ENCODE data around the gene JAG2. TPM values are rescaled to one million over a fixed set of nuclear protein-coding genes. Genes with fewer than 3 reads are reported as not detected.

The JAG2 gene
- total RNA-seq, 2 experiments from 2014 or later, result 0.66 to 1.3 TPM

- TF ChIP-seq CTCF (IDR thresholded peaks at IDR 0.05), result no peak
- no peak overlapping the region for H3K27ac ChIP-seq (ENCODE audit: low read depth in 1 of 2, low read length in 2 of 2)
- Mint-ChIP-seq H3K36me3 (ENCODE audit: low read depth) (no peaks in the 10 kb centered on the region), H3K27me3 (no peaks in the 10 kb centered on the region), H3K27ac (no peak overlapping the region), H3K4me3 (peak overlapping the region; percentile 51), H3K9me3 (no peaks in the 10 kb centered on the region), H3K4me1 (ENCODE audit: low read depth) (peaks cover 18% of the 10 kb centered on the region)
- no peak overlapping the region for H3K4me3 ChIP-seq (ENCODE audit: low read length)
- H3K9me3 ChIP-seq (ENCODE audit: control insufficient read depth in 1 of 2, insufficient read depth in 1 of 2, low read length in 2 of 2), result no peaks in the 10 kb centered on the region
- intact Hi-C loops (cut with DNase I, micrococcal nuclease), result no loop called here
- DNase-seq (no peak), ATAC-seq (ENCODE audit: poor library complexity) (no peak)
- ChIA-PET POLR2A (no interaction called here), CTCF (no interaction called here)
- no peaks in the 10 kb centered on the region for H3K36me3 ChIP-seq (ENCODE audit: insufficient read depth, low read length)
- H3K4me1 ChIP-seq (ENCODE audit: insufficient read depth, low read length), result peaks cover 66% of the 10 kb centered on the region
- no peaks in the 10 kb centered on the region for H3K27me3 ChIP-seq (ENCODE audit: control insufficient read depth in 1 of 2, insufficient read depth in 2 of 2, low read length in 2 of 2)
Observed at GRCh38 chr14:105178868-105179140, 10.2 kb upstream of the JAG2 start.

- CTCF ChIA-PET, result interaction anchor here (0.6 kb wide), 1 partner anchor 110 kb away, joined by 4 read pairs; no protein-coding TSS in a partner anchor
- ATAC-seq (ENCODE audit: poor library complexity) (no peak), DNase-seq (no peak)
- H3K27me3 ChIP-seq (ENCODE audit: control insufficient read depth in 1 of 2, insufficient read depth in 2 of 2, low read length in 2 of 2), result no peaks in the 10 kb centered on the region
- Mint-ChIP-seq H3K27me3 (no peaks in the 10 kb centered on the region), H3K4me1 (ENCODE audit: low read depth) (peaks cover 18% of the 10 kb centered on the region), H3K4me3 (peak overlapping the region; percentile 66), H3K9me3 (no peaks in the 10 kb centered on the region), H3K27ac (no peak overlapping the region), H3K36me3 (ENCODE audit: low read depth) (no peaks in the 10 kb centered on the region)
- POLR2A ChIA-PET, result no interaction called here
- no peaks in the 10 kb centered on the region for H3K36me3 ChIP-seq (ENCODE audit: insufficient read depth, low read length)
- intact Hi-C loops (cut with DNase I, micrococcal nuclease), result no loop called here
- TF ChIP-seq CTCF (IDR thresholded peaks at IDR 0.05), result no peak
- H3K9me3 ChIP-seq (ENCODE audit: control insufficient read depth in 1 of 2, insufficient read depth in 1 of 2, low read length in 2 of 2), result no peaks in the 10 kb centered on the region
- H3K4me1 ChIP-seq (ENCODE audit: insufficient read depth, low read length), result peaks cover 67% of the 10 kb centered on the region
- no peak overlapping the region for H3K27ac ChIP-seq (ENCODE audit: low read depth in 1 of 2, low read length in 2 of 2)
- no peak overlapping the region for H3K4me3 ChIP-seq (ENCODE audit: low read length)
Observed at GRCh38 chr14:105178069-105178867, 9.7 kb upstream of the JAG2 start.

- H3K4me3 Mint-ChIP-seq, result no peak overlapping the region
- Histone ChIP-seq H3K36me3 (ENCODE audit: insufficient read depth, low read length) (no peaks in the 10 kb centered on the region), H3K27me3 (ENCODE audit: control insufficient read depth in 1 of 2, insufficient read depth in 2 of 2, low read length in 2 of 2) (no peaks in the 10 kb centered on the region), H3K27ac (ENCODE audit: low read depth in 1 of 2, low read length in 2 of 2) (no peak overlapping the region), H3K4me3 (ENCODE audit: low read length) (no peak overlapping the region), H3K9me3 (ENCODE audit: control insufficient read depth in 1 of 2, insufficient read depth in 1 of 2, low read length in 2 of 2) (no peaks in the 10 kb centered on the region), H3K4me1 (ENCODE audit: insufficient read depth, low read length) (peaks cover 55% of the 10 kb centered on the region)
- CTCF ChIA-PET, result no interaction called here
- H3K4me1 Mint-ChIP-seq (ENCODE audit: low read depth), result peaks cover 13% of the 10 kb centered on the region
- DNase-seq (no peak), ATAC-seq (ENCODE audit: poor library complexity) (no peak)
- H3K27ac Mint-ChIP-seq, result no peak overlapping the region
- no peaks in the 10 kb centered on the region for H3K36me3 Mint-ChIP-seq (ENCODE audit: low read depth)
- H3K27me3 Mint-ChIP-seq, result no peaks in the 10 kb centered on the region
- H3K9me3 Mint-ChIP-seq, result no peaks in the 10 kb centered on the region
- intact Hi-C loops (cut with DNase I, micrococcal nuclease), result no loop called here
- POLR2A ChIA-PET, result no interaction called here
- TF ChIP-seq CTCF (IDR thresholded peaks at IDR 0.05), result no peak
Observed at GRCh38 chr14:105177082-105177481, 8.5 kb upstream of the JAG2 start.

All from CD4-positive, alpha-beta T cell (primary cell).